Neural cell (in vitro differentiated cells): ENCODE results near the gene SPTBN1.

Experiments used
- EP300 ChIP-seq: fragments of 450-650 bp; conservative IDR thresholded peaks from 2 replicates; pipeline ENCODE4 v1.6.1; 2014; ENCODE audit warnings: antibody characterized with exemption, mild to moderate bottlenecking, moderate library complexity; ENCODE audit not compliant: poor library complexity, severe bottlenecking
- EZH2 ChIP-seq: fragments of 200-600, 300-800 bp; shearing (Covaris generic), sonication (generic); IDR thresholded peaks from 2 replicates; pipeline ENCODE4 v1.6.1; 2014; ENCODE audit warnings: antibody characterized with exemption, low read length, borderline replicate concordance, mild to moderate bottlenecking; ENCODE audit not compliant: insufficient read depth, poor library complexity, severe bottlenecking
- POLR2AphosphoS5 ChIP-seq: IDR thresholded peaks from 2 replicates; pipeline ENCODE4 v1.6.1; 2012
- SMC3 ChIP-seq: fragments of 450-650 bp; conservative IDR thresholded peaks from 2 replicates; pipeline ENCODE4 v1.6.1; 2014; ENCODE audit warnings: antibody characterized with exemption, mild to moderate bottlenecking, moderate library complexity; ENCODE audit not compliant: poor library complexity
- TAF1 ChIP-seq: IDR thresholded peaks from 2 replicates; pipeline ENCODE4 v1.6.1; 2012; ENCODE audit warnings: low read depth
- TF ChIP-seq, protein P1 (sequence below): fragments of 450-650 bp; IDR thresholded peaks from 2 replicates; pipeline ENCODE4 v1.5.1; 2014; ENCODE audit warnings: antibody characterized with exemption, mild to moderate bottlenecking, moderate library complexity; ENCODE audit not compliant: poor library complexity, severe bottlenecking
- TF ChIP-seq, protein P2 (sequence below): IDR thresholded peaks from 2 replicates; pipeline ENCODE4 v1.6.1; 2012; ENCODE audit warnings: borderline replicate concordance

DNA sequence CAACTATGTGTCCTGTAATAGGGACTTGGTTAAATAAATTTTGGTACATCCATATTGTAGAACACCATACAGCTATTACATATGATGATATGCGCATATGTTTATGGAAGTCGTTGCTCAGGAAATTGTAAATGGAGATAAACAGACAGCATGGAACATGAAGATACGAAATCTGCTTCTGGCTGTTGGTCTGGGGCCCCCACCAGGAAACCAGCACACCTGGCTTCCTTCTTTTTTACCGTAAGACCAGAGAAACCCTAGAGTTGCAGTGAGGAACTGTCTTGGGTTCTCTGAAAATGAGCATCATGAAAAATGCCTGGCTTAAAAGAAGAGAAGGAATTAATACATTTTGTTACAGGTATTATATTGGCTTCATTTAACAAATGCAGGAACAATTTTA, 40.8 kb downstream of the SPTBN1 start:
- TF ChIP-seq, protein P1, sequence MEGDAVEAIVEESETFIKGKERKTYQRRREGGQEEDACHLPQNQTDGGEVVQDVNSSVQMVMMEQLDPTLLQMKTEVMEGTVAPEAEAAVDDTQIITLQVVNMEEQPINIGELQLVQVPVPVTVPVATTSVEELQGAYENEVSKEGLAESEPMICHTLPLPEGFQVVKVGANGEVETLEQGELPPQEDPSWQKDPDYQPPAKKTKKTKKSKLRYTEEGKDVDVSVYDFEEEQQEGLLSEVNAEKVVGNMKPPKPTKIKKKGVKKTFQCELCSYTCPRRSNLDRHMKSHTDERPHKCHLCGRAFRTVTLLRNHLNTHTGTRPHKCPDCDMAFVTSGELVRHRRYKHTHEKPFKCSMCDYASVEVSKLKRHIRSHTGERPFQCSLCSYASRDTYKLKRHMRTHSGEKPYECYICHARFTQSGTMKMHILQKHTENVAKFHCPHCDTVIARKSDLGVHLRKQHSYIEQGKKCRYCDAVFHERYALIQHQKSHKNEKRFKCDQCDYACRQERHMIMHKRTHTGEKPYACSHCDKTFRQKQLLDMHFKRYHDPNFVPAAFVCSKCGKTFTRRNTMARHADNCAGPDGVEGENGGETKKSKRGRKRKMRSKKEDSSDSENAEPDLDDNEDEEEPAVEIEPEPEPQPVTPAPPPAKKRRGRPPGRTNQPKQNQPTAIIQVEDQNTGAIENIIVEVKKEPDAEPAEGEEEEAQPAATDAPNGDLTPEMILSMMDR: no peak
- TF ChIP-seq POLR2AphosphoS5 (no peak), EP300 (no peak), EZH2 (no peak), TAF1 (no peak), SMC3 (no peak)
- TF ChIP-seq, protein P2, sequence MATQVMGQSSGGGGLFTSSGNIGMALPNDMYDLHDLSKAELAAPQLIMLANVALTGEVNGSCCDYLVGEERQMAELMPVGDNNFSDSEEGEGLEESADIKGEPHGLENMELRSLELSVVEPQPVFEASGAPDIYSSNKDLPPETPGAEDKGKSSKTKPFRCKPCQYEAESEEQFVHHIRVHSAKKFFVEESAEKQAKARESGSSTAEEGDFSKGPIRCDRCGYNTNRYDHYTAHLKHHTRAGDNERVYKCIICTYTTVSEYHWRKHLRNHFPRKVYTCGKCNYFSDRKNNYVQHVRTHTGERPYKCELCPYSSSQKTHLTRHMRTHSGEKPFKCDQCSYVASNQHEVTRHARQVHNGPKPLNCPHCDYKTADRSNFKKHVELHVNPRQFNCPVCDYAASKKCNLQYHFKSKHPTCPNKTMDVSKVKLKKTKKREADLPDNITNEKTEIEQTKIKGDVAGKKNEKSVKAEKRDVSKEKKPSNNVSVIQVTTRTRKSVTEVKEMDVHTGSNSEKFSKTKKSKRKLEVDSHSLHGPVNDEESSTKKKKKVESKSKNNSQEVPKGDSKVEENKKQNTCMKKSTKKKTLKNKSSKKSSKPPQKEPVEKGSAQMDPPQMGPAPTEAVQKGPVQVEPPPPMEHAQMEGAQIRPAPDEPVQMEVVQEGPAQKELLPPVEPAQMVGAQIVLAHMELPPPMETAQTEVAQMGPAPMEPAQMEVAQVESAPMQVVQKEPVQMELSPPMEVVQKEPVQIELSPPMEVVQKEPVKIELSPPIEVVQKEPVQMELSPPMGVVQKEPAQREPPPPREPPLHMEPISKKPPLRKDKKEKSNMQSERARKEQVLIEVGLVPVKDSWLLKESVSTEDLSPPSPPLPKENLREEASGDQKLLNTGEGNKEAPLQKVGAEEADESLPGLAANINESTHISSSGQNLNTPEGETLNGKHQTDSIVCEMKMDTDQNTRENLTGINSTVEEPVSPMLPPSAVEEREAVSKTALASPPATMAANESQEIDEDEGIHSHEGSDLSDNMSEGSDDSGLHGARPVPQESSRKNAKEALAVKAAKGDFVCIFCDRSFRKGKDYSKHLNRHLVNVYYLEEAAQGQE: no peak
